ENCODE data around the gene GCNA.
"Not testable (repeated sequence)": the region's sequence is repeated elsewhere in the genome, so short reads cannot be mapped to it uniquely, and the experiment has no call there.

The GCNA gene

DNA sequence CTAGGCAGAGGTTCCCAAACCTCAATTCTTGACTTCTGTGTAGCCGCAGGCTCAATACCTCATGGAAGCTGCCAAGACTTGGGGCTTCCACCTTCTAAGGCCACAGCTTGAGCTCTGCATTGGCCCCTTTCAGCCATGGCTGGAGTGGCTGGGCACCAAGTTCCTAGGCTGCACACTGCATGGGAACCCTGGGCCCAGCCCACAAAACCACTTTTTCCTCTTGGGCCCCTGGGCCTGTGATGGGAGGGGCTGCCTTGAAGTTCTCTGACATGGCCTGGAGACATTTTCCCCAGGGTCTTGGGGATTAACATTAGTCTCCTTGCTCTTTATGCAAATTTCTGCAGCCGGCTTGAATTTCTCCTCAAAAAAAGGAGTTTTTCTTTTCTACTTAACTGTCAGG, 75.1 kb downstream of the GCNA start:
- no peak for DNase-seq

- no peak for DNase-seq
Observed at GRCh38 chrX:71657267-71657666, 79.0 kb downstream of the GCNA start.

DNA sequence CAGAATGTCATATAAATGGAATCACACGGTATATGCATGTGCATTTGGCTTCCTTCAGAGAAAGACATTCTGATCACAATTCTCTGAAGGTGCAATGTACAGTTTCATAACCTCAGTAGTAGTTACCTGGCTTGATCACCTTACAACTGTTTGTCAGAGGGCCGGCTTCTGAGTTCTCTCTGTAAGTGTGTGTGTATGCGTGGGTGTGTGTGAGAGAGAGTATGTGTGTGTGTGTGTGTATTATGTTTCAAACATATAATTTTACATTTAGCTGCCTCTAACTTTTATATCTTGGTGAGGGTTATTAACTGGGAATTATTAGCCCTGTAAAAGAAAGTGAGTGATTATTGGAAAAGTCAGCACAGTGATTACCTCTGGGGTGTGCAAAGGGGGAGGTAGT, 81.1 kb downstream of the GCNA start:
- no peak for DNase-seq

GRCh38 chrX:71659959-71660358, 81.7 kb downstream of the GCNA start:
- no peak for DNase-seq

- DNase-seq = no peak
Observed at GRCh38 chrX:71660562-71661416, 82.6 kb downstream of the GCNA start.

DNA sequence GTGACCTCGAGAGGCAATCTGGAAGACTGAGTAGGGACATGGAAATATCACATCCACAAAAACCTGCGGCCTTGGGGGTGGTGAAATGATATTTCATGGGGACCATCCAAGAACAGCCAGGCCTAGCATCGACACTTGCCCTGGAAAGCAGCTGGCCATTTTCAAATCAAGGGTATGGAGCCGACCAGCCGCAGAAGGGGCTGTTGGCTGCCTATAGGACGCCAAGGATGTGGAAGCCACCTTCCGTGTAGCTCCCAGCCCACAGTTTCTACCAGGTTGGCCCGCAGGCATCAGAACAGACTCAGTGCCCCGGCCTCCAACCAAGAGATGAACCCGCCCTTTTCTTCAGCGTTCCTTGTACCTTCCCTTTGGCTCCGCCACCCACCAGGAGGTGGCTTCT, 83.7 kb downstream of the GCNA start:
- DNase-seq = no peak

- not testable (repeated sequence) for DNase-seq
Observed at GRCh38 chrX:71662654-71663053, 84.4 kb downstream of the GCNA start.
